ENCODE data around the gene ANXA4. TPM values are rescaled to one million over a fixed set of nuclear protein-coding genes. Genes with fewer than 3 reads are reported as not detected.

Gene ANXA4
- total RNA-seq, 1 experiment from 2014 or later, result 82.9 TPM

DNA sequence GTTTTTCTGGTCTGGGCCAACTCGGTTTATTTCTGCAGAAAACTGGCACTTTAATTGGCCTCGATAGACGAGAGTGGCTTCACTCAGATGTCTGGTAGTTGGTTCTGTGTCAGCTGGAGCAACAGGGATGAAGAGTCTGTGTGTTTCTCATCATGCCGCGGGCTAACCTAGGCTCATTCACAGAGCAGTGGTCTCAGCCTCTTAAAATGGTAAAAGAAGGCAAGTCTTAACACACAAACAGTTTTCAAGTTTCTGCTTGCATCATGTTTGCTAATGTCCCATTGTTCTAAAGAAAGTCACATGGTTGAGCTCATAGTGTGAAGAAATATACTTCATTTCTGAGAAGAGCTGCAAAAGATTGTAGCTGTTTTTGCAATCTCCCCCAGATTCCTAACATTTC lies 37.5 kb upstream of the ANXA4 start:
- intact Hi-C loops (cut with micrococcal nuclease; ENCODE audit: unreplicated experiment), result no loop called here
- Histone ChIP-seq H3K27ac (no peak overlapping the region), H3K27me3 (ENCODE audit: insufficient read depth, low read depth) (no peaks in the 10 kb centered on the region), H3K4me2 (no peak overlapping the region), H2AFZ (no peak overlapping the region), H3F3A (ENCODE audit: insufficient read depth, low read depth) (no peaks in the 10 kb centered on the region), H3K9me2 (ENCODE audit: insufficient read depth) (no peaks in the 10 kb centered on the region), H3K4me1 (replicated peaks; ENCODE audit: insufficient read depth) (no peaks in the 10 kb centered on the region), H3K9me3 (ENCODE audit: insufficient read depth, low read depth) (no peaks in the 10 kb centered on the region), H4K20me1 (ENCODE audit: insufficient read depth) (no peaks in the 10 kb centered on the region), H3K4me3 (no peak overlapping the region), H3K36me3 (ENCODE audit: low read depth) (no peaks in the 10 kb centered on the region), H3K79me2 (ENCODE audit: low read depth) (no peaks in the 10 kb centered on the region)
- CTCF ChIA-PET, result interaction anchor here (0.6 kb wide), 1 partner anchor 20 kb away, joined by 3 read pairs; no protein-coding TSS in a partner anchor
- no TSS peak for BruUV-seq (replicated peaks)
- DNase-seq, result no peak
- TF ChIP-seq, protein P1, sequence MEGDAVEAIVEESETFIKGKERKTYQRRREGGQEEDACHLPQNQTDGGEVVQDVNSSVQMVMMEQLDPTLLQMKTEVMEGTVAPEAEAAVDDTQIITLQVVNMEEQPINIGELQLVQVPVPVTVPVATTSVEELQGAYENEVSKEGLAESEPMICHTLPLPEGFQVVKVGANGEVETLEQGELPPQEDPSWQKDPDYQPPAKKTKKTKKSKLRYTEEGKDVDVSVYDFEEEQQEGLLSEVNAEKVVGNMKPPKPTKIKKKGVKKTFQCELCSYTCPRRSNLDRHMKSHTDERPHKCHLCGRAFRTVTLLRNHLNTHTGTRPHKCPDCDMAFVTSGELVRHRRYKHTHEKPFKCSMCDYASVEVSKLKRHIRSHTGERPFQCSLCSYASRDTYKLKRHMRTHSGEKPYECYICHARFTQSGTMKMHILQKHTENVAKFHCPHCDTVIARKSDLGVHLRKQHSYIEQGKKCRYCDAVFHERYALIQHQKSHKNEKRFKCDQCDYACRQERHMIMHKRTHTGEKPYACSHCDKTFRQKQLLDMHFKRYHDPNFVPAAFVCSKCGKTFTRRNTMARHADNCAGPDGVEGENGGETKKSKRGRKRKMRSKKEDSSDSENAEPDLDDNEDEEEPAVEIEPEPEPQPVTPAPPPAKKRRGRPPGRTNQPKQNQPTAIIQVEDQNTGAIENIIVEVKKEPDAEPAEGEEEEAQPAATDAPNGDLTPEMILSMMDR (conservative IDR thresholded peaks at IDR 0.05), result no peak
- no peak for TF ChIP-seq EZH2 (IDR thresholded peaks at IDR 0.05; ENCODE audit: low read depth)
- POLR2A ChIA-PET (ENCODE audit: unreplicated experiment), result no interaction called here

DNA sequence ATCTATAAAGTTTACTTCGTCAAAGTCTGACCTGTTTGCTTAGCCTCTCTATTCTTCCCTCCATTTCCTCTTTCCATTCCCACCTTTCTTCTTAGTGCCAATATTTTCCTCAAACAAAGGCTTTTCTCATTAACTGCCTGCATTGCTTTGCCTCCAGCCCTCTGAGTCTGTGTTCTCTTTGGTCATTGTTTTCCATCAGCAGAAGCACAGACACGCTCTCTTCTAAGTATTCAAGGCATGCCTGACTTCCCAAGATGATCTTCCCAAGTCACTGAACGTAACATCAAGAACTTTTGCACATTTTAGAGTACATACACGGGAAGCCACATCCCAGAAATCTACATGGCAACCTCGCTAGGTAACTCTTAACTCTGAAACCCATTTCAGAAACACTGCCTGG lies 32.6 kb upstream of the ANXA4 start:
- no peaks in the 10 kb centered on the region for H3K36me3 ChIP-seq (ENCODE audit: low read depth)
- H3K79me2 ChIP-seq (ENCODE audit: low read depth), result no peaks in the 10 kb centered on the region
- H3K27ac ChIP-seq, result no peak overlapping the region
- ChIA-PET POLR2A (ENCODE audit: unreplicated experiment) (no interaction called here), CTCF (no interaction called here)
- no peak for DNase-seq
- no peaks in the 10 kb centered on the region for H3K9me3 ChIP-seq (ENCODE audit: insufficient read depth, low read depth)
- H3K4me3 ChIP-seq, result no peak overlapping the region
- H3K4me1 ChIP-seq (replicated peaks; ENCODE audit: insufficient read depth), result no peaks in the 10 kb centered on the region
- no peaks in the 10 kb centered on the region for H4K20me1 ChIP-seq (ENCODE audit: insufficient read depth)
- no peak overlapping the region for H3K4me2 ChIP-seq
- H3K27me3 ChIP-seq (ENCODE audit: insufficient read depth, low read depth), result no peaks in the 10 kb centered on the region
- TF ChIP-seq, protein P1 (conservative IDR thresholded peaks at IDR 0.05), result no peak
- TF ChIP-seq EZH2 (IDR thresholded peaks at IDR 0.05; ENCODE audit: low read depth), result no peak
- no peaks in the 10 kb centered on the region for H3K9me2 ChIP-seq (ENCODE audit: insufficient read depth)
- H3F3A ChIP-seq (ENCODE audit: insufficient read depth, low read depth), result no peaks in the 10 kb centered on the region
- intact Hi-C loops (cut with micrococcal nuclease; ENCODE audit: unreplicated experiment), result no loop called here
- no peak overlapping the region for H2AFZ ChIP-seq
- no TSS peak for BruUV-seq (replicated peaks)

DNA sequence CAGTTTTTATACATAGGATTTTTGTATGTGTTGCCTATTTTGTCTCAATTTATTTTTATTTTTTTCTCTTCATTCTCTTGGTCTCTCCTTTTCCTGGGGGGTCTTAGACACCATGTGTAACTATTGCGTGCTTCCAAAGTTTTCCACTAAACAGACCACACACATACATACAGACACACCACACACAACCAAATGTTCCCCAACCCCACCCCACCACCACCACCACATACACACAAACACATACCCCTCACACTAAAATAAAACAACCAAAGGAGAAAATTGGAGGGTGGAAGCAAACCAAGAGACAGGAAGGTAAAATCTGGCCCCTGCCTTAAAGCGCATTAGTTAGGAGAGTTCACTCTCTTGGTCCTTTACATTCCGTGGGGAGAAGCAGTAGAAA lies 30.0 kb upstream of the ANXA4 start:
- ChIA-PET CTCF (no interaction called here), POLR2A (ENCODE audit: unreplicated experiment) (no interaction called here)
- DNase-seq, result no peak
- Histone ChIP-seq H3K4me3 (no peak overlapping the region), H3K4me1 (replicated peaks; ENCODE audit: insufficient read depth) (no peaks in the 10 kb centered on the region), H3K4me2 (no peak overlapping the region), H3K36me3 (ENCODE audit: low read depth) (no peaks in the 10 kb centered on the region), H3K27me3 (ENCODE audit: insufficient read depth, low read depth) (no peaks in the 10 kb centered on the region), H3K9me3 (ENCODE audit: insufficient read depth, low read depth) (no peaks in the 10 kb centered on the region), H3K9me2 (ENCODE audit: insufficient read depth) (no peaks in the 10 kb centered on the region), H3K79me2 (ENCODE audit: low read depth) (no peaks in the 10 kb centered on the region), H3K27ac (no peak overlapping the region), H4K20me1 (ENCODE audit: insufficient read depth) (no peaks in the 10 kb centered on the region), H2AFZ (no peak overlapping the region), H3F3A (ENCODE audit: insufficient read depth, low read depth) (no peaks in the 10 kb centered on the region)
- TF ChIP-seq EZH2 (IDR thresholded peaks at IDR 0.05; ENCODE audit: low read depth), result no peak
- TF ChIP-seq, protein P1 (conservative IDR thresholded peaks at IDR 0.05), result no peak
- intact Hi-C loops (cut with micrococcal nuclease; ENCODE audit: unreplicated experiment), result loop anchor here (5.0 kb wide), 1 partner anchor 325 kb away; the partner anchor contains the start of gene GFPT1
- no TSS peak for BruUV-seq (replicated peaks)
